NCI-H1436 (cell line): ENCODE data around the gene TTLL13.
"Not testable (repeated sequence)": the region's sequence is repeated elsewhere in the genome, so short reads cannot be mapped to it uniquely, and the experiment has no call there.

ENCODE experiments used
- DNase-seq: peaks from one replicate; lab custom pipeline; 2025; lab: John Stamatoyannopoulos, UW

The TTLL13 gene

DNA sequence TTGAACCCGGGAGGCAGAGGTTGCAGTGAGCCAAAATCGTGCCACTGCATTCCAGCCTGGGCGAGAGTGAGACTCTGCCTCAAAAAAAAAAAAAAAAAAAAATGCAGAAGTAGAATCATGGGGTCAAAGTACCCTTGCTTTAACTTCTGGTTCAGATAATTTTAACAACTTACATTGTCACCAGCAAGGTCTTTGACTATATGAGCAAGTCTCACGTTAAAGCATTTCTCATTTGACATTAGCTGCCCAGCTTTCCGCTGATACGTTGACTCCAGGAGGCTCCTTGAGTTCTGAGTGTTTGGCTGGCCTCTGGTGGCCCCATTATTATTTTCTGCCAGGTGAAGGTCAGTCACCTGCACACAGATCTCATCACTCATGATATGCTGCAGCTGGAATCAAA is 32.3 kb downstream of the TTLL13 start:
- DNase-seq, result not testable (repeated sequence)

- DNase-seq, result no peak
These were observed 37.3 kb downstream of the TTLL13 start for GRCh38 chr15:90286678-90287077.

GRCh38 chr15:90287101-90287500 is 37.7 kb downstream of the TTLL13 start:
- no peak for DNase-seq

DNA sequence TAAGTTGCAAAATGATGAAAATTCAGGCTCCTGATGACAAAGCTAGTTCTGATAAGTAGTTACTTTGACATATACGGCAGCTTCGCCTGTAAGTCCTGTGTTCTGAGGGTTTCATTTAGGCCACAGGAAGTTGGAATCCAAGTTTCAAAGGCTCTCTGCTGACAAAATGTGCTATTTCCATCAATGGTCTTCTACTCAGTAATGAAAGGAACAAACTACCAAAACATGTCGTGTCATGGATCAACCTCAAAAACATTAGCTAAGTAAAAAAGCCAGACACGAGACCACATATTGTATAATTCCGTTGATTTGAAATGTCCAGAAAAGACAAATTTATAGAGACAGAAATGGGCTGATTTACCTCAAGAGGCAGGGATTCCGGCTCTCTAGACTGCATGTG is 38.6 kb downstream of the TTLL13 start:
- no peak for DNase-seq

GRCh38 chr15:90291679-90292356 is 42.5 kb downstream of the TTLL13 start:
- DNase-seq, result peak; percentile 68

- DNase-seq, result peak; percentile 86
These were observed 43.9 kb downstream of the TTLL13 start for GRCh38 chr15:90293040-90293810.

DNA sequence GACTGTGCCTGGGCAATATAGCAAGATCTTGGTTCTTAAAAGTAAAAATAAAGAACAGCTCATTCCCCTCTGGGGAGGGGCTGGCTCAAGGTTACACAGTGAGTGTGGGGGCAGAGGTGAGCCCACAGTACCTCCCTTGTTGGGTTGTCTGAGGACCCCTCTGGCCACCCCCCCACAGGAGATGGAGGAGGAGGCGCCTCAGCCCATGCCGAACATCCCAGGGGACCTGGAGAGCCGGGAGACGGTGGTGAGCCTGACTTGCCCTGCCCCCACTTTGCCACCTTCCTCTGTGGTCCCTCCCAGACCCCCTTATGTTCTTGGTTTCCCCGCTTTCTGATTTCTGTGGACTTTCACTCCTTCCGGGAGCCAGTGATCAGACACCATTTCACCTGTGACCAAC is 44.8 kb downstream of the TTLL13 start:
- DNase-seq, result no peak

- peak; percentile 17 for DNase-seq
These were observed 45.4 kb downstream of the TTLL13 start for GRCh38 chr15:90294601-90295269.

DNA sequence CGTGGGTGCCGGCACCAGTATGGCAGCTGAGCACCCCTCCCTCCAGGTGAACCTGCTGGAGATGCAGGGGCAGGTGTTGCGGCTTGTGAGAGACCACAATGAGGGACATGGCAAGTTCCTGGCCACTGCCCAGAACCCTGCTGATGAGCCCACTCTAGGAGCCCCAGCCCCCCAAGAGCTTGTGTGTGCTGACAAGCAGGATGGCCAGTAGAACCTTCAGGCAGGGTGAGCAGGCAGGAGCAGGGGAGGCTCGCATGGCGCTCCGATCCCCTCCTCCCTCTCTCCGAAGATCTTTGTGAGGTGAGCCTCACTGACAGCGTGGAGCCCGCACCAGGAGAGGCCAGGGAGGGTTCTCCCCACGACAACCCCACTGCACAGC is 45.9 kb downstream of the TTLL13 start:
- DNase-seq, result no peak

DNA sequence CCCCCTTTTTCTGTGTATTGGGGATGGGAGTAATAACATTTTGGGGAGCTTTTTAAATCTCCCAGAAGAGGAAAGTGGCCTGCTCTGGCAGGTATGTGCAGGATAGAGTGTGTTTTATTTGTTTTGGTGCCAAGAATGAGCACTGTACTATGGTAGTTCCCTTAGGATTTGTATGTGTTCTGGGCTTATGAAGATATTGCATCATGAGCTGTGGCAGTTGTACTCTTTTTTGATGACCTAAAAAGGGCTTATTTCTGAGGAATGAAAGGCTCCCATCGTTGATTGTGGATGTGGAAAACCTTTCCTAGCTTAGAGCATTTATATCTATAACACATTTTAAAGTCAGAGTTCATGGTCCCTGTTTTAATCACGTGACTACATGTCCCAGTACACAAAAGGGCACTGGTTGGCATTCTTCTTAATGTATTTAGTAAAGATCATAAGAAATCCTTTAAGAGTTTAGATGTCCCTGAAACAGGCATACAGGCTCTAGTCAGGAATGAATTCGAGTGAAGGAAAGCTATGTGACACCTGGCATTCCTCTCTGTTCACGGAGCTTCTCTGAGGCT is 47.0 kb downstream of the TTLL13 start:
- DNase-seq, result not testable (repeated sequence)

GRCh38 chr15:90297021-90297420 is 47.7 kb downstream of the TTLL13 start:
- DNase-seq, result no peak

- DNase-seq, result no peak
These were observed 51.2 kb downstream of the TTLL13 start for GRCh38 chr15:90300541-90300940.

- DNase-seq, result peak; percentile 28
These were observed 51.8 kb downstream of the TTLL13 start for GRCh38 chr15:90300988-90301706.

DNA sequence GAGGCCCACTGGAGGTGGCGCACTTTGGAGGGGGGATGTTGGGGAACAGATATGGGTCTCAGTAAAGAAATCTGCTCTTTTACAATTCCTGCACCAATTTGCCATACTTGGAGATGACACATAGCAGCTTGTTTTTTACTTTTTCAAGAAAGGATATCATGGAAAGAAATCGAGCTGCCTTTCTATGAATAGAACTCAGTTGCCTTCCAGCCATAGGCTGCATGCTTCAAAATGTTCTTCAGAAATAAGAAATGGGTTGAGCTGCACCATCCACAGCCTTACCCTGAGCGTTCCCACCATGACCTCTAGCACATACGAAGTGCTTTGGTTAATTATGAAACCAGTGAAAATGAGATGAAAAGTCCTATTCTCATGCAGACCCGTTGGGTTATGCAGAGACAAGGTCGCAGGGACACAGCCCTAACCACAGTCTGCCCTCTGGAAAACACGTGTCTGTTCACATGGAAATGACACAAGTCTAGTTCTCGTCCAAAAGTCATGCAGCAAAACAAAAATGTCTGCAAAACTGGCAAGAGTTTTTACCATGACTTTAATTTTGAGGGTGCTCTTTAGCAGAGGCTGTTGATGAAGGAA is 52.4 kb downstream of the TTLL13 start:
- no peak for DNase-seq

DNA sequence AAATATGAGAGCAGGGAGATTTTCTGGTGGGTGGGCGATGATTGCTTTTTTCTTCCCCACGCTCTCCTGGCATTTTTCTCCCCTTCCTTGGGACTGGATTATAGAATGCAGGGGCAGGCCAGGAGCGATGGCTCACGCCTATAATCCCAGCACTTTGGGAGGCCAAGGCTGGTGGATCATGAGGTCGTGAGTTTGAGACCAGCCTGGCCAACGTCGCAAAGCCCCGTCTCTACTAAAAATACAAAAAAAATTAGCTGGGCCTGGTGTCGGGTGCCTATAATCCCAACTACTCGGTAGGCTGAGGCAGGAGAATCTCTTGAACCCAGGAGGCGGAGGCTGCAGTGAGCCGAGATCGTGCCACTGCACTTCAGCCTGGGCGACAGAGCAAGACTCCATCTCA is 56.0 kb downstream of the TTLL13 start:
- not testable (repeated sequence) for DNase-seq

DNA sequence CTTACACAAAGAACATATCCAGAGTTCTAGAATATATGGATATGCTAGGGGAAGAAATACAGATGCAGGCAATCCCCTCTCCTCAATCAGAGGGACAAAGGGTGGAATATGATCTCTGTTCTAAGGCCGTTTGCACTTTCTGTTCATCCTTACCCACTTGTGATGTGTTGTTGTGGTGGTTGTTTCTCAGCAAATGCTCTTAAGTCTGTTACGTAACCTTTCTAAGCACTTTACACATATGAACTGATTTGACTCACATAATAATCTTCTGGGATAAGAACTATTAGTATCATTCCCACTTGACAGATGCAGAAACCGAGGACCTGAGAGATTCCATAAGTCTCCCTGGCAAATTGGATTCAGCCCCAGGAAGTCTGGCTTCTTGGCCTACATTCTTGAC is 56.6 kb downstream of the TTLL13 start:
- no peak for DNase-seq

DNA sequence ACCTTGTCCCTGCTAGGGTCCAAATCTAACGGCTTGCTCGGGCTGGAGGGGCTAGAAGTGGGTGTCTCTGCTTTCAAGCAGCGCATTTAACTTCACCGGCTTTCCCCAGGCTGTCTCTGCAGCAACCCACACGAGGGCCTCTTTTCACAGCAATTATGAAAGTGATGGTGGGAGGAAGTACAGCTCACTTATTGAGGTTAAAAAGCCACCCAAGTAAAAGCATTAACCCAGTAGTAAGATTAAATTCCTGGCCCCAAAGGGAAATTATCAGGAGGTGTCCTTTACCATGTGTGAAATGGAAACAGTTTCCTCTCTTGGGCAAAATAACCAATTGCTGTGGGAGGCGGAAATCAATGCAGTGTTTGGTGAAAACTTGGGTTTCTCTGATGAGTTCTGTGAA is 57.2 kb downstream of the TTLL13 start:
- no peak for DNase-seq

GRCh38 chr15:90307661-90308060 is 58.3 kb downstream of the TTLL13 start:
- no peak for DNase-seq

- no peak for DNase-seq
These were observed 59.7 kb downstream of the TTLL13 start for GRCh38 chr15:90309020-90309419.
